ENCODE measurements around the gene SULT1A2. TPM values are rescaled to one million over a fixed set of nuclear protein-coding genes. Genes with fewer than 3 reads are reported as not detected.

The SULT1A2 gene
- total RNA-seq, result 0.19 and 0.56 TPM in 2 replicates

GRCh38 chr16:28596840-28597691 is at the start of gene SULT1A2:
TSS of gene SULT1A2 (minus strand) at chr16:28597050. CDS start at chr16:28595930, 1,120 bp downstream.

GRCh38 chr16:28637765-28638164 is 40.9 kb upstream of the SULT1A2 start, which contains the start of gene NPIPB8:
TSS of gene NPIPB8 (plus strand) at chr16:28638065. CDS start at chr16:28638361, 296 bp downstream.

GRCh38 chr16:28609631-28610594 is 13.1 kb upstream of the SULT1A2 start, which contains the start of gene SULT1A1:
TSS of gene SULT1A1 (minus strand) at chr16:28610044. CDS start at chr16:28608855, 1,189 bp downstream.

GRCh38 chr16:28553776-28554633 is 42.8 kb downstream of the SULT1A2 start, which contains the start of gene SGF29:
TSS of gene SGF29 (plus strand) at chr16:28553920. CDS start at chr16:28581070, 27,150 bp downstream.

Other genes starting within 250 kb of the SULT1A2 start
- gene NPIPB6, start 233.5 kb downstream of the SULT1A2 start, total RNA-seq, result under 0.01 TPM in 1 of 2 replicates, not detected in the other
- gene EIF3CL, start 193.2 kb downstream of the SULT1A2 start, total RNA-seq, result 56.4 and 87.0 TPM in 2 replicates
- gene NPIPB7, start 124.7 kb downstream of the SULT1A2 start, total RNA-seq, result not detected in 2 replicates
- 9.2 and 9.6 TPM in 2 replicates for gene CLN3, start 105.0 kb downstream of the SULT1A2 start, total RNA-seq
- gene APOBR, start 102.4 kb downstream of the SULT1A2 start, total RNA-seq, result not detected in 2 replicates
- gene IL27, start 90.2 kb downstream of the SULT1A2 start, total RNA-seq, result not detected in 2 replicates
- gene NUPR1, start 58.1 kb downstream of the SULT1A2 start, total RNA-seq, result 4.6 and 7.9 TPM in 2 replicates
- 6.2 and 7.1 TPM in 2 replicates for gene SGF29, start 43.1 kb downstream of the SULT1A2 start, total RNA-seq
- 6.1 and 9.6 TPM in 2 replicates for gene SULT1A1, start 13.0 kb upstream of the SULT1A2 start, total RNA-seq
- gene NPIPB8, start 41.0 kb upstream of the SULT1A2 start, total RNA-seq, result under 0.01 and 0.19 TPM in 2 replicates
- 65.1 and 158 TPM in 2 replicates for gene EIF3C, start 114.4 kb upstream of the SULT1A2 start, total RNA-seq
- 0.96 and 2.5 TPM in 2 replicates for gene NPIPB9, start 154.7 kb upstream of the SULT1A2 start, total RNA-seq
- gene ATXN2L, start 225.9 kb upstream of the SULT1A2 start, total RNA-seq, result 22.0 and 25.5 TPM in 2 replicates
- gene TUFM, start 249.3 kb upstream of the SULT1A2 start, total RNA-seq, result 80.6 and 144 TPM in 2 replicates